H54 (cell line): ENCODE data around the gene GBX2.
A peak's percentile ranks its signal among the peaks of the same experiment; 100 is the strongest.

ENCODE experiments used
- DNase-seq: peaks from one replicate; pipeline ENCODE4 v3.0.0; 2011; ENCODE audit warnings: low spot score, mixed read lengths; ENCODE audit not compliant: insufficient read length
- FAIRE-seq: peaks from 3 replicates; lab custom pipeline; 2011; peaks lifted over from hg19 to GRCh38; lab: Jason Lieb, UNC
- POLR2A ChIP-seq: IDR thresholded peaks from 2 replicates; pipeline ENCODE4 v1.6.1; 2011; ENCODE audit warnings: low read depth, mild to moderate bottlenecking, low read length

Gene GBX2

GRCh38 chr2:236168110-236169080 lies at the start of gene GBX2:
GBX2 (minus strand) TSS chr2:236168386; CDS start chr2:236167971, 415 bp downstream.
- peak; percentile 79 for DNase-seq
- peak; percentile 87 for TF ChIP-seq POLR2A
- FAIRE-seq = no peak

- no peak for DNase-seq
- FAIRE-seq = no peak
- no peak for TF ChIP-seq POLR2A
Observed at GRCh38 chr2:236217926-236218325, 49.7 kb upstream of the GBX2 start.

GRCh38 chr2:236216711-236217110 lies 48.5 kb upstream of the GBX2 start:
- no peak for FAIRE-seq
- TF ChIP-seq POLR2A = no peak

GRCh38 chr2:236215761-236216333 lies 47.7 kb upstream of the GBX2 start:
- no peak for DNase-seq
- no peak for TF ChIP-seq POLR2A
- FAIRE-seq = no peak

More at GRCh38 chr2:236216711-236217110, 48.5 kb upstream of the GBX2 start:
- no peak for DNase-seq

GRCh38 chr2:236215196-236215595 lies 47.0 kb upstream of the GBX2 start:
- no peak for FAIRE-seq
- no peak for DNase-seq

GRCh38 chr2:236214376-236214995 lies 46.3 kb upstream of the GBX2 start:
- FAIRE-seq = no peak
- no peak for DNase-seq
- no peak for TF ChIP-seq POLR2A

More at GRCh38 chr2:236215196-236215595, 47.0 kb upstream of the GBX2 start:
- TF ChIP-seq POLR2A = no peak

- DNase-seq (no peak), FAIRE-seq (no peak)
- TF ChIP-seq POLR2A = no peak
Observed at GRCh38 chr2:236211296-236211695, 43.1 kb upstream of the GBX2 start.

GRCh38 chr2:236210536-236210935 lies 42.4 kb upstream of the GBX2 start:
- FAIRE-seq (no peak), DNase-seq (no peak)
- no peak for TF ChIP-seq POLR2A

GRCh38 chr2:236209996-236210395 lies 41.8 kb upstream of the GBX2 start:
- TF ChIP-seq POLR2A = no peak
- FAIRE-seq (no peak), DNase-seq (no peak)

GRCh38 chr2:236209535-236209934 lies 41.3 kb upstream of the GBX2 start:
- no peak for TF ChIP-seq POLR2A
- DNase-seq (peak; percentile 16), FAIRE-seq (no peak)

GRCh38 chr2:236208019-236208926 lies 40.1 kb upstream of the GBX2 start:
- FAIRE-seq = no peak
- no peak for DNase-seq
- TF ChIP-seq POLR2A = no peak

GRCh38 chr2:236207472-236207871 lies 39.3 kb upstream of the GBX2 start:
- FAIRE-seq = no peak
- DNase-seq = no peak

GRCh38 chr2:236205867-236206645 lies 37.9 kb upstream of the GBX2 start:
- TF ChIP-seq POLR2A = no peak
- no peak for DNase-seq
- no peak for FAIRE-seq

More at GRCh38 chr2:236207472-236207871, 39.3 kb upstream of the GBX2 start:
- no peak for TF ChIP-seq POLR2A
